ENCODE data around the gene MAGEA8.
"Not testable (repeated sequence)": the region's sequence is repeated elsewhere in the genome, so short reads cannot be mapped to it uniquely, and the experiment has no call there.

MAGEA8 gene

DNA sequence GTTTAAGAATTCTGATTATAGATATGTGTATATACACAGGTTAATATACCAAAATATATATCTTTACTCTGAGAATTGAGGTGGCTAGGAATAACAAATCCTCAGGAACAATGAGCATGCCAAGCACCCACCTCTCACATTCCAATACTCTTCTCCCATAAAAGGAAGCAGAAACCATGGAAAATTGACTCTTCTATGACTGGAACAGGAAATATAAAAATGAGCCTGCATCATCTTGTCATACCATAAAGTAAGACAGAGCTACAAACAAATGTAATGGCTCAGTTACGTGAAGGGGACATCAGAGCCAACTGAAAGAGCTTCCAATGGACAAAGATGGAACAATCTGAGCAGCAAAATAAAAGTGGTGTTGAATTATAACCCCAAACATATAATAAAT lies 3.8 kb upstream of the MAGEA8 start:
- ChIA-PET POLR2A (no interaction called here), CTCF (no interaction called here)
- no peak overlapping the region for H3K4me3 ChIP-seq (ENCODE audit: low read depth, low read length)
- TF ChIP-seq, protein P1, sequence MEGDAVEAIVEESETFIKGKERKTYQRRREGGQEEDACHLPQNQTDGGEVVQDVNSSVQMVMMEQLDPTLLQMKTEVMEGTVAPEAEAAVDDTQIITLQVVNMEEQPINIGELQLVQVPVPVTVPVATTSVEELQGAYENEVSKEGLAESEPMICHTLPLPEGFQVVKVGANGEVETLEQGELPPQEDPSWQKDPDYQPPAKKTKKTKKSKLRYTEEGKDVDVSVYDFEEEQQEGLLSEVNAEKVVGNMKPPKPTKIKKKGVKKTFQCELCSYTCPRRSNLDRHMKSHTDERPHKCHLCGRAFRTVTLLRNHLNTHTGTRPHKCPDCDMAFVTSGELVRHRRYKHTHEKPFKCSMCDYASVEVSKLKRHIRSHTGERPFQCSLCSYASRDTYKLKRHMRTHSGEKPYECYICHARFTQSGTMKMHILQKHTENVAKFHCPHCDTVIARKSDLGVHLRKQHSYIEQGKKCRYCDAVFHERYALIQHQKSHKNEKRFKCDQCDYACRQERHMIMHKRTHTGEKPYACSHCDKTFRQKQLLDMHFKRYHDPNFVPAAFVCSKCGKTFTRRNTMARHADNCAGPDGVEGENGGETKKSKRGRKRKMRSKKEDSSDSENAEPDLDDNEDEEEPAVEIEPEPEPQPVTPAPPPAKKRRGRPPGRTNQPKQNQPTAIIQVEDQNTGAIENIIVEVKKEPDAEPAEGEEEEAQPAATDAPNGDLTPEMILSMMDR (IDR thresholded peaks at IDR 0.05; ENCODE audit: insufficient read depth, low read length, missing control alignments), result no peak
- DNase-seq (ENCODE audit: low read depth, low spot score), result no peak

DNA sequence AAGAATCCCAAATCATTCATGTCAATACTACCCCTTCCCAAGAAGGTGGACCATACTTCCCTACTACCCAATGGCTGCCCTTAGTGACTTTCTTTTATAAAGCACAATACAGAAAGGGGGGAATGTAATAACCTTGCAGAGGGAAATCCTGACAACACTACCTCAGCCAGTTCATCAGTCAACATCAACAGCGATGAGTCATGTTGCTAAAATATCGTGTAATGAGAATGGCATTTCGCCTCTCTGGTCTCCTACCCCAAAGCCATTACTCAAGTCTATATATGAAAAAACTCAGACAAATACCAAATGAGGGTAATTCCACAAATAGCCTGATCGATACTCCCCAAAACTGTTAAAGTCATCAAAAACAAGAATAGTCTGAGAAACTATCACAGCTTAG lies 3.3 kb upstream of the MAGEA8 start:
- ChIA-PET POLR2A (no interaction called here), CTCF (no interaction called here)
- no peak for DNase-seq (ENCODE audit: low read depth, low spot score)
- TF ChIP-seq, protein P1 (IDR thresholded peaks at IDR 0.05; ENCODE audit: insufficient read depth, low read length, missing control alignments), result no peak
- no peak overlapping the region for H3K4me3 ChIP-seq (ENCODE audit: low read depth, low read length)

GRCh38 chrX:149890828-149891227 lies 9.8 kb downstream of the MAGEA8 start:
- DNase-seq (ENCODE audit: low read depth, low spot score); CTCF ChIA-PET; POLR2A ChIA-PET: not testable (repeated sequence)

DNA sequence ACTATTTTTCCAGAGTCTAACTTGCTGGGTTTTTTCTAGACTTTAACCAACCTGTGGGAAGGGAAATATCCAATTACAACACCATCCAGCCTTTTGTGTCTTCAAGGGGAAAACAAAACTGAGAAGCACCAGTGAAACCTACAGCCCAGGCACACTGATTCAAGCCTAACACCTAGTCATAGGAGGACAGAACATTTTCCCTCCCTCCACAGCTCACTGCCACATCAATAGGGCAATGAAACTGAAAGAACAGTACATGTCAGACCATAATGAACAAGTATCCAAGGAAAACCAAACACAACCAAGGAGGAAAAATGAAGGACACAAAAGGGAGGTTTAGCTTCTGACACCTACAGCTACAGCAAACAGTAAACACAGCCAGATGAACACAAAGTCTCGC lies 17.6 kb downstream of the MAGEA8 start:
- ChIA-PET POLR2A (no interaction called here), CTCF (no interaction called here)
- no peak overlapping the region for H3K4me3 ChIP-seq (ENCODE audit: low read depth, low read length)
- no peak for DNase-seq (ENCODE audit: low read depth, low spot score)
- TF ChIP-seq, protein P1 (IDR thresholded peaks at IDR 0.05; ENCODE audit: insufficient read depth, low read length, missing control alignments), result no peak

More at GRCh38 chrX:149890828-149891227, 9.8 kb downstream of the MAGEA8 start:
- not testable (repeated sequence) for H3K4me3 ChIP-seq (ENCODE audit: low read depth, low read length)

GRCh38 chrX:149903889-149904748 lies 23.1 kb downstream of the MAGEA8 start:
- CTCF ChIA-PET, result interaction anchor here (2.3 kb wide), 1 partner anchor 34 kb away, joined by 6 read pairs; the partner anchor contains the start of gene EOLA2
- no peak overlapping the region for H3K4me3 ChIP-seq (ENCODE audit: low read depth, low read length)
- TF ChIP-seq, protein P1 (IDR thresholded peaks at IDR 0.05; ENCODE audit: insufficient read depth, low read length, missing control alignments), result no peak
- POLR2A ChIA-PET, result no interaction called here
- no peak for DNase-seq (ENCODE audit: low read depth, low spot score)

DNA sequence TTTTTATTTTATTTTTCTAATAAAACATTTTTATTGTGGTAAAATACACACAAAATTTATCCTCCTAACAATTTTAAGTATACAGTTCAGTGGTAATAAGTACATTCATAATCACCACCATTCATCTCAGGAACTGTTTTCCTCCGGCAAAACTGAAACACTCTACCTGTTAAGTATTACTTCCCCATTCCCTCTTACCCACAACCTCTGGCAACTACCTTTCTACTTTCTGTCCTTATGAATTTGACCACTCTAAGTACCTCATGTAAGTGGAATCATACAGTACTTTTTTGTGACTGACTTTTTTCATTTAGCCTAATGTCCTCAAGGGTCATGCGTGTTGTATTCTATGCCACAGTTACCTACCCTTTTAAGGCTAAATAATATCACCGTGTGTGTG lies 27.3 kb downstream of the MAGEA8 start:
- DNase-seq (ENCODE audit: low read depth, low spot score), result no peak
- ChIA-PET CTCF (no interaction called here), POLR2A (no interaction called here)
- H3K4me3 ChIP-seq (ENCODE audit: low read depth, low read length), result no peak overlapping the region
- TF ChIP-seq, protein P1 (IDR thresholded peaks at IDR 0.05; ENCODE audit: insufficient read depth, low read length, missing control alignments), result no peak

DNA sequence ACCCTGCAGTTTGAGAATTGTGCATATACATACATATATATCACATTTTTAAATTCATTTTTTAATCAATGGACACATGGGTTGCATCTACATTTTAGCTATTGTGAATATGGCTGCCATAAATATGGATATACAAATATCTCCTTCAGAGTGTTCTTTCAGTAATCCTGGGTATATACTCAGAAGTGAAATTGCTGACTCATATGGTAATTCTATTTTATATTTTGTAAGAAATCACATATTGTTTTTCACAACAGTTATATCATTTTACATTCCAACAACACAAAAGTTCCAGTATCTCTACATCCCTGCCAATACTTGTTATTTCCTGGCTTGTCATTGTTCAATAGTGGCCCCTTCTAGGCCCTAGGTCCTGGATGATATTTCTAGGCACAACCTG lies 27.7 kb downstream of the MAGEA8 start:
- POLR2A ChIA-PET, result no interaction called here
- TF ChIP-seq, protein P1 (IDR thresholded peaks at IDR 0.05; ENCODE audit: insufficient read depth, low read length, missing control alignments), result no peak
- CTCF ChIA-PET, result no interaction called here
- H3K4me3 ChIP-seq (ENCODE audit: low read depth, low read length), result no peak overlapping the region
- DNase-seq (ENCODE audit: low read depth, low spot score), result no peak

Measured in AG04449 (cell line).